Panc1 (cell line): ENCODE measurements around the gene ALDH9A1.

Source experiments
- CTCF ChIP-seq: fragments of 450-650 bp; IDR thresholded peaks from 2 replicates; pipeline ENCODE4 v1.5.1; 2017; ENCODE audit warnings: mild to moderate bottlenecking
- POLR2AphosphoS5 ChIP-seq: IDR thresholded peaks from 2 replicates; pipeline ENCODE4 v1.6.1; 2012; ENCODE audit warnings: mild to moderate bottlenecking, low read depth, low read length, moderate library complexity
- REST ChIP-seq, 2 experiments: IDR thresholded peaks; 2 replicates each; pipeline ENCODE4 v1.6.1; 2011 to 2012; ENCODE audit warnings: low read depth in 2 of 2, control low read depth in 1 of 2, low read length in 1 of 2, mild to moderate bottlenecking in 1 of 2, moderate library complexity in 1 of 2; ENCODE audit not compliant: insufficient read depth in 1 of 2

DNA sequence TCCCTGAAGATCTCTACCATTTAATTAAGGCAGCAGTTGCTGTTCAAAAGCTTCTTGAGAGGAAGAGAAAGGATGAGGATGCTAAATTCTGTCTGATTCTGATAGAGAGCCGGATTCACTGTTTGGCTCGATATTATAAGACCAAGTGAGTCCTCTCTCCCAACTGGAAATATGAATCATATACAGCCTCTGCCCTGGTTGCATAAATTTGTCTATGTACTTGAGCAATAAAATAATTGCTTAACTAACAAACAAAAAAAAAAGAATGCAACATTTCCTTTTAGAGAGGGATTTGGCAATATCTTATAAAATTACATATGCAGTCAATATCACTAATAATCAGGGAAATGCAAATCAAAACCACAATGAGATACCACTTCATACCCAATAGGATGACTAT, 26.8 kb downstream of the ALDH9A1 start:
- no peak for TF ChIP-seq CTCF
- no peak for TF ChIP-seq POLR2AphosphoS5
- TF ChIP-seq REST (IDR thresholded peaks at IDR 0.05; ENCODE audit: insufficient read depth in 1 of 2, low read depth in 2 of 2, low read length in 1 of 2): no peak
